HG03095 (cell line): Measurements from ENCODE around the gene RGPD3.

ENCODE experiments used
- ATAC-seq: cut with Tn5 transposase; IDR thresholded peaks from one replicate; pipeline ENCODE4 v1.9.1; 2021; ENCODE audit warnings: moderate library complexity; ENCODE audit not compliant: unreplicated experiment

The RGPD3 gene

GRCh38 chr2:106343274-106343673, 124.9 kb downstream of the RGPD3 start:
- ATAC-seq, result no peak

GRCh38 chr2:106342831-106343251, 125.4 kb downstream of the RGPD3 start:
- ATAC-seq, result no peak

- no peak for ATAC-seq
Measured at GRCh38 chr2:106341666-106342065, 126.5 kb downstream of the RGPD3 start.
